ENCODE results near the gene DPM2.
A peak's percentile ranks its signal among the peaks of the same experiment; 100 is the strongest.

Gene DPM2

DNA sequence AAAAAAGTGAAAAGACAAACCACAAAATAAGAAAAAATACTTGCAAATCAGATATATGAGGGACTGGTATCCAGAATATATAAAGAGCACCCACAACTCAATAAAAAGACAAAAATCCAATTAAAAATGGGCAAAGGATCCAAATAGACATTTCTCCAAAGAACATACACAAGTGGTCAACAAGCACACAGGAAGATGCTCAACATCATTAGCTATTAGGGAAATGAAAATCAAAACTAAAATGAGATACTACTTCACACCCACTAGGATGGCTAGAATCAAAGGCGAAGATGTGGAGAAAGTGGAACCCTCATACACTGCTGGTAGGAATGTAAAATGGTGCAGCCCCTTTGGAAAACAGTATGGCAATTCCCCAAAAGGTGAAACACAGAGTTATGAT, 21.1 kb upstream of the DPM2 start:
- POLR2A ChIA-PET, result no interaction called here
- TF ChIP-seq, protein P1, sequence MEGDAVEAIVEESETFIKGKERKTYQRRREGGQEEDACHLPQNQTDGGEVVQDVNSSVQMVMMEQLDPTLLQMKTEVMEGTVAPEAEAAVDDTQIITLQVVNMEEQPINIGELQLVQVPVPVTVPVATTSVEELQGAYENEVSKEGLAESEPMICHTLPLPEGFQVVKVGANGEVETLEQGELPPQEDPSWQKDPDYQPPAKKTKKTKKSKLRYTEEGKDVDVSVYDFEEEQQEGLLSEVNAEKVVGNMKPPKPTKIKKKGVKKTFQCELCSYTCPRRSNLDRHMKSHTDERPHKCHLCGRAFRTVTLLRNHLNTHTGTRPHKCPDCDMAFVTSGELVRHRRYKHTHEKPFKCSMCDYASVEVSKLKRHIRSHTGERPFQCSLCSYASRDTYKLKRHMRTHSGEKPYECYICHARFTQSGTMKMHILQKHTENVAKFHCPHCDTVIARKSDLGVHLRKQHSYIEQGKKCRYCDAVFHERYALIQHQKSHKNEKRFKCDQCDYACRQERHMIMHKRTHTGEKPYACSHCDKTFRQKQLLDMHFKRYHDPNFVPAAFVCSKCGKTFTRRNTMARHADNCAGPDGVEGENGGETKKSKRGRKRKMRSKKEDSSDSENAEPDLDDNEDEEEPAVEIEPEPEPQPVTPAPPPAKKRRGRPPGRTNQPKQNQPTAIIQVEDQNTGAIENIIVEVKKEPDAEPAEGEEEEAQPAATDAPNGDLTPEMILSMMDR (IDR thresholded peaks at IDR 0.05; ENCODE audit: control extremely low read depth, extremely low read depth, low read depth, missing control alignments), result no peak
- CTCF ChIA-PET, result interaction anchor here (2.1 to 25.1 kb wide), 3 partner anchors 14 to 159 kb away, joined by 4 to 615 read pairs (median 263); no protein-coding TSS in a partner anchor
- DNase-seq (ENCODE audit: extremely low spot score), result no peak

DNA sequence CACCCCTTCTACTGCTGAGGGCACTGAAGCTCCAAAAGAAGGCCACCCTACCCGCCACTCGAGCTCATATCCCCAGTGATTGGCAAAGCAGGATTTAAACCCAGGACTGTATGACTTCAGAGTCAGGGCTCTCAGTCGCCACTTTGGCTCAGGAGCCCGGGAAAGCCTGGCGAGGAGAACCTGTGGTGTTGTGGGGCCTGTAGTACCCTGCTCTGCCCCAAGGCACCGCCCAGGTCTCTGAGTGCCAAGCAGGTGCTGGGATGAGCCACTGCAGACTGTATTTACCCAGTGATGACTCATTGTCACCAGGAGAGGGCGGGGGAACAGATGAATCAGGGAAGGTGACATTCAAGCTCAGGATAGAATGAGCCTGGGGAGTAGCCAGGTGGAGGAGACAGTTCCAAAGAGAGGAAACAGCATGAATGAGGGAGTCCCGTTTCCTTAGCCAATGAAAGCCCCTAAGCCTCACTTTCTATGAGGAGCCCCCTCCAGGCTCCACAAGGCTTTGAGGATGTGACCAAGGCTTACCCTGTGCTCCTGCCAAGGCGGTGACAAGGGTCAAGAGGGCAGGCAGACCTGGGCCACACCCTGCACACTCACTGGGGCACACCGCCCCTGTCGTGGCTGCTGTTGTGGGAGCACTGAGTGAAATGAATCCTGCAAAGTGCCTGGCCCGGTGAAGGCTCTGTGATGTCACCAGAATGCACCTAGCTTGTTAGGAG, 17.8 kb upstream of the DPM2 start:
- TF ChIP-seq, protein P1 (IDR thresholded peaks at IDR 0.05; ENCODE audit: control extremely low read depth, extremely low read depth, low read depth, missing control alignments), result peak; percentile 51
- CTCF ChIA-PET, result interaction anchor here (0.9 to 25.1 kb wide), 22 partner anchors 9 to 170 kb away, joined by 3 to 615 read pairs (median 4); partner anchors contain the start of genes EEIG1 and NAIF1
- POLR2A ChIA-PET, result interaction anchor here (0.6 kb wide), 1 partner anchor 242 kb away, joined by 3 read pairs; no protein-coding TSS in a partner anchor
- DNase-seq (ENCODE audit: extremely low spot score), result peak; percentile 78

DNA sequence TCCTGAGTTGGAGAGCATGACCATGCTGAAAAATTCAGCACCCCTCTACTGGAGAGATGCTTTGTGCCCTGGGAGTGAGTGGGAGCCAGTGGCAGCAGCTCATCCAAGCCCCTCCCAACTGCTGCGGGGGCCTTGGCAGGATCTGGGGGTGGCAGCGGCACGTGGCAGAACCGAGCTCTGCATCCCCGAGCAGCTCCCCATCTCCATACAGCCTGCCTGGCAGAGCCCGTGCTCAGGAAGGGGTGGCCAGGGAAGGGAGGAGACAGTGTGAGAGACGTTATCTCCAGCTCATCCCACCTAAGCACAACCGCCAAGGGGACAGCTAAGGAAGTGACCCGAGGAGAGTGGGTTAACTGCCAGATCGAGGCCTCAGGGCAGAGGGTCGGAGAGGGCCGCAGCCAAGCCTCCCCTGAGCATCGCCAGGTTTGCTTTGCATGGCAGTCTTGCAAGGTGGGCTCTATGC, 17.2 kb upstream of the DPM2 start:
- no peak for DNase-seq (ENCODE audit: extremely low spot score)
- POLR2A ChIA-PET, result interaction anchor here (0.6 kb wide), 2 partner anchors 13 to 42 kb away, joined by 3 to 6 read pairs; no protein-coding TSS in a partner anchor
- TF ChIP-seq, protein P1 (IDR thresholded peaks at IDR 0.05; ENCODE audit: control extremely low read depth, extremely low read depth, low read depth, missing control alignments), result no peak
- CTCF ChIA-PET, result interaction anchor here (1.0 to 25.1 kb wide), 15 partner anchors 9 to 170 kb away, joined by 3 to 615 read pairs (median 5); partner anchors contain the start of gene NAIF1

DNA sequence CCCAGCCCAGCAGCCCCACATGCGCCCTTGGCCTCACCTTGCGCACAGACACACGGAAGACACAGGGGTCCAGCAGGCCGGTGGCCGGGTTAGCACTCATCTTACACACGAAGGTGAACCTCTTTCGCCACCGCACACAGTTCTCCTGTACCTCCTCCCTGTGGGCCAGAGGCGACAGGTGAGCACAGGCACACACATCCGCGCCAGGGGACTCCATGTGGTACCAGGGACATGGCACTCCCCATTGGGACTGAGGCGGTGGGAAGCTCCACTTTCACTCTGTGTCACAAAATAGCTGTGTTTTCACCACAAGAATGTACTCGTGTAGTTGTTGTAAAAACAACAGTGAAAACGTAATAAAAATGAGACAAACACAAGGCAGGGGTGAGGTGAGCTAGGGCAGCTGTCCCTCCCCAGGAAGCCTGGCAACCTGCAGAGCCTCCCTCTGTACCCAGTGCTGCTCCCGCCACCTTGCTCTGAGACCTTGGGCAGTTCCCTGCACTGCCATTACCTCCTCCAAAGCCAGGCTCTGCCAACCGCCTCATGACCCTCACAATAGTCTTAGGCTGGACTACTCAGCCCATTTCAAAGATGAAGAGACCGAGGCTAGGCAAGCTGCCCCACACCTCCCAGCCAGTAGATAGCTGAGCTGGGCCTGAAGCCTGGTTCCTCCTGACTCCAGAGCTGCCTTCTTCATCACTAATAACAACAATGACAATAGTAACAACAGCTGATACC, 16.3 kb upstream of the DPM2 start:
- no peak for DNase-seq (ENCODE audit: extremely low spot score)
- POLR2A ChIA-PET, result interaction anchor here (0.6 kb wide), 1 partner anchor 14 kb away, joined by 3 read pairs; no protein-coding TSS in a partner anchor
- CTCF ChIA-PET, result interaction anchor here (0.8 to 25.1 kb wide), 12 partner anchors 9 to 171 kb away, joined by 3 to 615 read pairs (median 5); no protein-coding TSS in a partner anchor
- TF ChIP-seq, protein P1 (IDR thresholded peaks at IDR 0.05; ENCODE audit: control extremely low read depth, extremely low read depth, low read depth, missing control alignments), result no peak

DNA sequence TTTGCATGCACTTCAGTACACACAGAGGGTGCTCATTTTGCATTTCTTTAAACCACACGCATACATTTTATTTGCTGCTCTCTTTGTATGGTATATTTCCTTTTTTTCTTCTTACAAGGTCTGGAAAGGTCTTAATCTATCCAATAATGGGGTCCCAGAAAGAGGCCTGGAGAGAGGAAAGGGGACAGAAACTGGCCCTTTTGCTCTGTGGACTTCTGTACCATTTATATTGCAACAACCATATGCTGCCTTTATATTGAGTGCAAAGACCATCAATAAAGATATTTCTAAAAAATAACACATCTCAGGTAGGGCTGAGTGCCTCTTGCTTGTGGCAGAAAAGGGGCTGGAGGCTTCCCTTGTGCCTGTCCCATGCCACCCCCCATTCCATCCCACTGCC, 15.5 kb upstream of the DPM2 start:
- CTCF ChIA-PET, result interaction anchor here (1.6 to 25.1 kb wide), 5 partner anchors 8 to 165 kb away, joined by 4 to 615 read pairs (median 8); no protein-coding TSS in a partner anchor
- POLR2A ChIA-PET, result no interaction called here
- DNase-seq (ENCODE audit: extremely low spot score), result no peak
- TF ChIP-seq, protein P1 (IDR thresholded peaks at IDR 0.05; ENCODE audit: control extremely low read depth, extremely low read depth, low read depth, missing control alignments), result no peak
